Cardiac fibroblast (primary cell): ENCODE measurements around the gene BCR.

Experiments used
- DNase-seq, 2 donors: peaks; one replicate each; pipeline versions ENCODE4 v3.0.0 to v3.0.0-alpha.2; 2010; ENCODE audit warnings: low read depth in 2 of 2
- H3K4me3 ChIP-seq, 2 donors: replicated peaks in 1 of 2; 1 replicate in 1 of 2; 2 replicates in 1 of 2; pipeline ENCODE4 v1.5.1; 2011; ENCODE audit warnings: low read depth in 2 of 2, low read length in 2 of 2, mild to moderate bottlenecking in 2 of 2, moderate library complexity in 1 of 2
- CTCF ChIP-seq: IDR thresholded peaks from one replicate; pipeline ENCODE4 v1.5.1; 2011; ENCODE audit warnings: low read depth, mild to moderate bottlenecking, low read length, inconsistent platforms

Gene BCR

GRCh38 chr22:23257889-23258825, 77.8 kb downstream of the BCR start:
- no peak for DNase-seq
- H3K4me3 ChIP-seq = no peak overlapping the region
- no peak for TF ChIP-seq CTCF

GRCh38 chr22:23258826-23259170, 78.5 kb downstream of the BCR start:
- no peak overlapping the region for H3K4me3 ChIP-seq
- DNase-seq = no peak
- no peak for TF ChIP-seq CTCF

- DNase-seq = no peak
- no peak for TF ChIP-seq CTCF
- H3K4me3 ChIP-seq = no peak overlapping the region
Observed at GRCh38 chr22:23259916-23260644, 79.8 kb downstream of the BCR start.

- no peak for DNase-seq
- no peak overlapping the region for H3K4me3 ChIP-seq
- TF ChIP-seq CTCF = no peak
Observed at GRCh38 chr22:23260645-23261581, 80.6 kb downstream of the BCR start.

- no peak for TF ChIP-seq CTCF
- no peak for DNase-seq
- no peak overlapping the region for H3K4me3 ChIP-seq
Observed at GRCh38 chr22:23261900-23262450, 81.7 kb downstream of the BCR start.
